ENCODE data around the gene USP9X. TPM values are rescaled to one million over a fixed set of nuclear protein-coding genes. Genes with fewer than 3 reads are reported as not detected.
A peak's percentile ranks its signal among the peaks of the same experiment; 100 is the strongest.

USP9X gene
- total RNA-seq, 1 experiment from 2014 or later = 89.2 TPM

DNA sequence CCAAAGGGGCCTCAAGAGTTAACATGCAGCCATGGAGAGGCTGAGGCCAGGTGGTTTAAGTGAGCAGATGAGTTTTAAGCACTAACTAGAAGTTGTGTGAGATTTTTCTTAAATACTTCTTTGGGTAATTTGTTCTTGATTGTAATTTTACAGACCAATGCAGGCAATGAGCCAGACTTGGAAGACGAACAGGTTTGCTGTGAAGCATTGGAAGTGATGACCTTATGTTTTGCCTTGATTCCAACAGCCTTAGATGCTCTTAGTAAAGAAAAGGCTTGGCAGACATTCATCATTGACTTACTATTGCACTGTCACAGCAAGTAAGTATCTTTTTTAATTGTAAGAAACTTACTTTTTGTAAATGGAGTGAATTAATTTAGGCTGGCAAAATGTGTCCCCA is 103.9 kb downstream of the USP9X start:
- peaks cover 53% of the 10 kb centered on the region for H3K36me3 Mint-ChIP-seq (ENCODE audit: insufficient read depth, unreplicated experiment)
- CTCF ChIA-PET = no interaction called here
- no peak overlapping the region for H3K27ac Mint-ChIP-seq (ENCODE audit: unreplicated experiment)
- no TSS peak for BruUV-seq (replicated peaks)
- DNase-seq = no peak
- intact Hi-C loops (cut with micrococcal nuclease; ENCODE audit: unreplicated experiment) = no loop called here
- H3K4me1 Mint-ChIP-seq (ENCODE audit: low read depth, unreplicated experiment) = no peaks in the 10 kb centered on the region
- no peaks in the 10 kb centered on the region for H3K9me3 Mint-ChIP-seq (ENCODE audit: low read depth, unreplicated experiment)
- TF ChIP-seq, protein P1, sequence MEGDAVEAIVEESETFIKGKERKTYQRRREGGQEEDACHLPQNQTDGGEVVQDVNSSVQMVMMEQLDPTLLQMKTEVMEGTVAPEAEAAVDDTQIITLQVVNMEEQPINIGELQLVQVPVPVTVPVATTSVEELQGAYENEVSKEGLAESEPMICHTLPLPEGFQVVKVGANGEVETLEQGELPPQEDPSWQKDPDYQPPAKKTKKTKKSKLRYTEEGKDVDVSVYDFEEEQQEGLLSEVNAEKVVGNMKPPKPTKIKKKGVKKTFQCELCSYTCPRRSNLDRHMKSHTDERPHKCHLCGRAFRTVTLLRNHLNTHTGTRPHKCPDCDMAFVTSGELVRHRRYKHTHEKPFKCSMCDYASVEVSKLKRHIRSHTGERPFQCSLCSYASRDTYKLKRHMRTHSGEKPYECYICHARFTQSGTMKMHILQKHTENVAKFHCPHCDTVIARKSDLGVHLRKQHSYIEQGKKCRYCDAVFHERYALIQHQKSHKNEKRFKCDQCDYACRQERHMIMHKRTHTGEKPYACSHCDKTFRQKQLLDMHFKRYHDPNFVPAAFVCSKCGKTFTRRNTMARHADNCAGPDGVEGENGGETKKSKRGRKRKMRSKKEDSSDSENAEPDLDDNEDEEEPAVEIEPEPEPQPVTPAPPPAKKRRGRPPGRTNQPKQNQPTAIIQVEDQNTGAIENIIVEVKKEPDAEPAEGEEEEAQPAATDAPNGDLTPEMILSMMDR (IDR thresholded peaks at IDR 0.05; ENCODE audit: unreplicated experiment) = no peak
- H3K27me3 Mint-ChIP-seq (ENCODE audit: unreplicated experiment) = no peaks in the 10 kb centered on the region
- no peak overlapping the region for H3K4me3 Mint-ChIP-seq (ENCODE audit: low read depth, unreplicated experiment)

DNA sequence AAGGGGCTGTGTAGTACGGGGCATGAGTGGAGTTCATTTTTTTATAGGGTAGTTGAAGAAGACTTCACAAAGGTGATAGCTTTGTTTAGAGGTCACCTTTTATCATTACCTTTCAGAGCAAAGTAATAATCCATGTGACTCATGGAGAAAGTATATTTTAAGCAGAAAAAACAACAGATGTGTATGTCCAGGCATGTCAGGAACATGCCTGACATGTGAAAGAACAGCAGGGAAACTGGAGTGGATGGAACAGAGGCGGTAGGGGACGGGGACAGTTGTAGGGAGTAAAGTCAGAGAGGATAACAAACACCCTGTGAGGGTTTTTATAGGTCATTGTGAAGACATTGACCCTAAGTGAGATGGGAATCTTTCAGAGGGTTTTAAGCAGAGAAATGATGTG is 107.6 kb downstream of the USP9X start:
- DNase-seq = no peak
- no peaks in the 10 kb centered on the region for H3K4me1 Mint-ChIP-seq (ENCODE audit: low read depth, unreplicated experiment)
- peaks cover 42% of the 10 kb centered on the region for H3K36me3 Mint-ChIP-seq (ENCODE audit: insufficient read depth, unreplicated experiment)
- no peak overlapping the region for H3K4me3 Mint-ChIP-seq (ENCODE audit: low read depth, unreplicated experiment)
- no peaks in the 10 kb centered on the region for H3K9me3 Mint-ChIP-seq (ENCODE audit: low read depth, unreplicated experiment)
- TF ChIP-seq, protein P1 (IDR thresholded peaks at IDR 0.05; ENCODE audit: unreplicated experiment) = no peak
- no peaks in the 10 kb centered on the region for H3K27me3 Mint-ChIP-seq (ENCODE audit: unreplicated experiment)
- BruUV-seq (replicated peaks) = no TSS peak
- CTCF ChIA-PET = no interaction called here
- peak overlapping the region; percentile 12 for H3K27ac Mint-ChIP-seq (ENCODE audit: unreplicated experiment)
- intact Hi-C loops (cut with micrococcal nuclease; ENCODE audit: unreplicated experiment) = no loop called here

DNA sequence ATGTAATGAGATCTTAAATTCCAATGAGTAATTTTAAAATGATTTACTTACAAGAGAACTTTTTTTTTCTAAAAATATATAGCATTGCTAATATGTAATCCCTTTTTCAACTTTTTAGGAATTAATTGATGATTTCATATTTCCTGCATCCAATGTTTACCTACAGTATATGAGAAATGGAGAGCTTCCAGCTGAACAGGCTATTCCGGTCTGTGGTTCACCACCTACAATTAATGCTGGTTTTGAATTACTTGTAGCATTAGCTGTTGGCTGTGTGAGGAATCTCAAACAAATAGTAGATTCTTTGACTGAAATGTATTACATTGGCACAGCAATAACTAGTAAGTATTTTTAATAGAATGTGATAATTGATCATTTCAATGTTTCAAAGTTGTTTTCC is 113.2 kb downstream of the USP9X start:
- no peaks in the 10 kb centered on the region for H3K4me1 Mint-ChIP-seq (ENCODE audit: low read depth, unreplicated experiment)
- intact Hi-C loops (cut with micrococcal nuclease; ENCODE audit: unreplicated experiment) = loop anchor here (1.0 kb wide), 1 partner anchor 18 kb away; no protein-coding TSS in a partner anchor
- no peaks in the 10 kb centered on the region for H3K9me3 Mint-ChIP-seq (ENCODE audit: low read depth, unreplicated experiment)
- no peaks in the 10 kb centered on the region for H3K27me3 Mint-ChIP-seq (ENCODE audit: unreplicated experiment)
- no peak overlapping the region for H3K27ac Mint-ChIP-seq (ENCODE audit: unreplicated experiment)
- TF ChIP-seq, protein P1 (IDR thresholded peaks at IDR 0.05; ENCODE audit: unreplicated experiment) = no peak
- H3K4me3 Mint-ChIP-seq (ENCODE audit: low read depth, unreplicated experiment) = no peak overlapping the region
- no TSS peak for BruUV-seq (replicated peaks)
- DNase-seq = peak; percentile 45
- CTCF ChIA-PET = no interaction called here
- H3K36me3 Mint-ChIP-seq (ENCODE audit: insufficient read depth, unreplicated experiment) = peaks cover 23% of the 10 kb centered on the region

DNA sequence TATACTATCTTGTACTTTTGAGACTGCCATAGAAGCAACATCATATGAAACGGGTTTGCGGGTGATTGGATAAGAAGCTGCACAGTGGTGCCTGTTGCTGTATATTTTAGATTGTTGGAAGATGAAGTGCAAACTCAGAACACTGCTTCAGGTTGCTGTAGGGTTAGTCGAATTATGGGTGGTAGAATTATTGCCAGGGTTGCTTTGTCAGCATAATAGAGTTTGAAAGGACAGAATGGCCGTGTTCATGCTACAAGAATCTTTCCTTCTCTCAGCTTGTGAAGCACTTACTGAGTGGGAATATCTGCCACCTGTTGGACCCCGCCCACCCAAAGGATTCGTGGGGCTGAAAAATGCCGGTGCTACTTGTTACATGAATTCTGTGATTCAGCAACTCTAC is 115.5 kb downstream of the USP9X start:
- no peak for DNase-seq
- Mint-ChIP-seq H3K4me1 (ENCODE audit: low read depth, unreplicated experiment) (no peaks in the 10 kb centered on the region), H3K4me3 (ENCODE audit: low read depth, unreplicated experiment) (no peak overlapping the region), H3K27me3 (ENCODE audit: unreplicated experiment) (no peaks in the 10 kb centered on the region), H3K9me3 (ENCODE audit: low read depth, unreplicated experiment) (peaks cover 3% of the 10 kb centered on the region), H3K36me3 (ENCODE audit: insufficient read depth, unreplicated experiment) (peaks cover 24% of the 10 kb centered on the region), H3K27ac (ENCODE audit: unreplicated experiment) (no peak overlapping the region)
- CTCF ChIA-PET = no interaction called here
- BruUV-seq (replicated peaks) = no TSS peak
- TF ChIP-seq, protein P1 (IDR thresholded peaks at IDR 0.05; ENCODE audit: unreplicated experiment) = no peak
- intact Hi-C loops (cut with micrococcal nuclease; ENCODE audit: unreplicated experiment) = no loop called here

All from Calu3 (cell line).